Fibroblast of skin of left biceps (primary cell): ENCODE data around the gene KLHL2.
A peak's percentile ranks its signal among the peaks of the same experiment; 100 is the strongest.
"Not testable (repeated sequence)": the region's sequence is repeated elsewhere in the genome, so short reads cannot be mapped to it uniquely, and the experiment has no call there.

Experiments used
- DNase-seq, 2 experiments: peaks; one replicate each; pipeline ENCODE4 v3.0.0-alpha.2; 2013; ENCODE audit warnings: low read depth in 2 of 2

KLHL2 gene

GRCh38 chr4:165234766-165235165 is 27.4 kb downstream of the KLHL2 start:
- DNase-seq = no peak

GRCh38 chr4:165236852-165237251 is 29.5 kb downstream of the KLHL2 start:
- DNase-seq = not testable (repeated sequence)

- DNase-seq = not testable (repeated sequence)
Observed at GRCh38 chr4:165238041-165238640, 30.8 kb downstream of the KLHL2 start.

- DNase-seq = not testable (repeated sequence)
Observed at GRCh38 chr4:165240761-165241160, 33.4 kb downstream of the KLHL2 start.

GRCh38 chr4:165244148-165244547 is 36.8 kb downstream of the KLHL2 start:
- not testable (repeated sequence) for DNase-seq

GRCh38 chr4:165244587-165245186 is 37.3 kb downstream of the KLHL2 start:
- DNase-seq = not testable (repeated sequence)

- no peak for DNase-seq
Observed at GRCh38 chr4:165248102-165248501, 40.7 kb downstream of the KLHL2 start.

GRCh38 chr4:165248904-165249303 is 41.5 kb downstream of the KLHL2 start:
- not testable (repeated sequence) for DNase-seq

GRCh38 chr4:165254771-165255170 is 47.4 kb downstream of the KLHL2 start:
- not testable (repeated sequence) for DNase-seq

GRCh38 chr4:165255439-165255838 is 48.1 kb downstream of the KLHL2 start:
- DNase-seq = peak in 1 of 2 experiments; percentile 17

- not testable (repeated sequence) for DNase-seq
Observed at GRCh38 chr4:165256074-165256659, 48.8 kb downstream of the KLHL2 start.

- DNase-seq = not testable (repeated sequence)
Observed at GRCh38 chr4:165259776-165260175, 52.4 kb downstream of the KLHL2 start.

- DNase-seq = not testable (repeated sequence)
Observed at GRCh38 chr4:165262306-165262705, 54.9 kb downstream of the KLHL2 start.

- DNase-seq = not testable (repeated sequence)
Observed at GRCh38 chr4:165263466-165263865, 56.1 kb downstream of the KLHL2 start.

- DNase-seq = not testable (repeated sequence)
Observed at GRCh38 chr4:165269931-165270330, 62.6 kb downstream of the KLHL2 start.

GRCh38 chr4:165273443-165273842 is 66.1 kb downstream of the KLHL2 start:
- not testable (repeated sequence) for DNase-seq

- not testable (repeated sequence) for DNase-seq
Observed at GRCh38 chr4:165275357-165275756, 68.0 kb downstream of the KLHL2 start.

- not testable (repeated sequence) for DNase-seq
Observed at GRCh38 chr4:165279531-165279930, 72.2 kb downstream of the KLHL2 start.

- not testable (repeated sequence) for DNase-seq
Observed at GRCh38 chr4:165284697-165285096, 77.3 kb downstream of the KLHL2 start.

- DNase-seq = not testable (repeated sequence)
Observed at GRCh38 chr4:165286619-165287340, 79.4 kb downstream of the KLHL2 start.

- no peak for DNase-seq
Observed at GRCh38 chr4:165288226-165288625, 80.9 kb downstream of the KLHL2 start.
